Measurements from ENCODE around the gene CACNA1S.

The CACNA1S gene

GRCh38 chr1:201142011-201142848 lies 30.0 kb upstream of the CACNA1S start:
- H3K4me3 ChIP-seq = no peak overlapping the region
- no peak overlapping the region for H3K27ac ChIP-seq
- H3K9me3 ChIP-seq (replicated peaks in 1 of 11) = no peaks in the 10 kb centered on the region
- peak overlapping the region in 2 of 11 experiments; percentile 14 to 64; a peak in 1 of 22 replicates for H3K9ac ChIP-seq
- H4K20me1 ChIP-seq = peaks cover 0 to 95% (median 45%) of the 10 kb centered on the region in 11 experiments; a peak in 12 of 22 replicates
- peaks cover 41 to 69% (median 60%) of the 10 kb centered on the region in 10 experiments for H3K4me1 ChIP-seq
- no peak for TF ChIP-seq Cebpa-rat (IDR thresholded peaks at IDR 0.05)
- no peaks in the 10 kb centered on the region for H3K27me3 ChIP-seq
- peak overlapping the region in 8 of 11 experiments; percentile 83 to 96 (median 90); a peak in 15 of 22 replicates for H3K4me2 ChIP-seq
- H3K36me3 ChIP-seq = peaks cover 52 to 62% (median 59%) of the 10 kb centered on the region in 11 experiments

- Histone ChIP-seq H3K4me1 (peaks cover 49 to 77% (median 68%) of the 10 kb centered on the region in 10 experiments), H3K36me3 (peaks cover 44 to 55% (median 51%) of the 10 kb centered on the region in 11 experiments), H4K20me1 (peaks cover 0 to 95% (median 45%) of the 10 kb centered on the region in 11 experiments; a peak in 15 of 22 replicates), H3K9me3 (replicated peaks in 1 of 11) (no peaks in the 10 kb centered on the region), H3K4me2 (peak overlapping the region in 10 of 11 experiments; percentile 68 to 96 (median 88); a peak in 19 of 22 replicates), H3K27me3 (no peaks in the 10 kb centered on the region), H3K27ac (peak overlapping the region in 2 of 11 experiments; percentile 71 to 73; a peak in 1 of 22 replicates), H3K9ac (peak overlapping the region in 4 of 11 experiments; percentile 4 to 64 (median 33); a peak in 4 of 22 replicates), H3K4me3 (no peak overlapping the region)
- TF ChIP-seq Cebpa-rat (IDR thresholded peaks at IDR 0.05) = no peak
These were observed 29.2 kb upstream of the CACNA1S start for GRCh38 chr1:201141418-201141817.

- Histone ChIP-seq H3K27ac (peak overlapping the region in 7 of 11 experiments; percentile 32 to 73 (median 66); a peak in 14 of 22 replicates), H3K4me2 (peak overlapping the region; percentile 67 to 96 (median 87)), H3K4me3 (no peak overlapping the region), H3K4me1 (peaks cover 54 to 82% (median 73%) of the 10 kb centered on the region in 10 experiments), H3K9me3 (replicated peaks in 1 of 11) (no peaks in the 10 kb centered on the region), H3K9ac (peak overlapping the region in 6 of 11 experiments; percentile 27 to 75 (median 61); a peak in 9 of 22 replicates), H4K20me1 (peaks cover 0 to 95% (median 49%) of the 10 kb centered on the region in 11 experiments; a peak in 16 of 22 replicates), H3K36me3 (peaks cover 39 to 51% (median 45%) of the 10 kb centered on the region in 11 experiments), H3K27me3 (no peaks in the 10 kb centered on the region)
- TF ChIP-seq Cebpa-rat (IDR thresholded peaks at IDR 0.05) = no peak
These were observed 28.7 kb upstream of the CACNA1S start for GRCh38 chr1:201140941-201141260.

GRCh38 chr1:201140235-201140940 lies 28.2 kb upstream of the CACNA1S start:
- H3K36me3 ChIP-seq = peaks cover 34 to 51% (median 43%) of the 10 kb centered on the region in 11 experiments
- peak overlapping the region in 9 of 11 experiments; percentile 9 to 75 (median 45); a peak in 15 of 22 replicates for H3K9ac ChIP-seq
- H3K4me3 ChIP-seq = peak overlapping the region in 3 of 10 experiments; percentile 30 to 42 (median 31); a peak in 2 of 20 replicates
- peaks cover 56 to 84% (median 78%) of the 10 kb centered on the region in 10 experiments for H3K4me1 ChIP-seq
- H4K20me1 ChIP-seq = peaks cover 0 to 97% (median 54%) of the 10 kb centered on the region in 11 experiments; a peak in 16 of 22 replicates
- H3K27ac ChIP-seq = peak overlapping the region in 9 of 11 experiments; percentile 9 to 73 (median 39); a peak in 15 of 22 replicates
- peak overlapping the region; percentile 67 to 96 (median 87) for H3K4me2 ChIP-seq
- no peaks in the 10 kb centered on the region for H3K27me3 ChIP-seq
- no peak for TF ChIP-seq Cebpa-rat (IDR thresholded peaks at IDR 0.05)
- H3K9me3 ChIP-seq (replicated peaks in 1 of 11) = no peaks in the 10 kb centered on the region

- peak overlapping the region in 4 of 10 experiments; percentile 1 to 42 (median 30); a peak in 6 of 20 replicates for H3K4me3 ChIP-seq
- peaks cover 56 to 89% (median 83%) of the 10 kb centered on the region in 10 experiments for H3K4me1 ChIP-seq
- no peaks in the 10 kb centered on the region for H3K9me3 ChIP-seq (replicated peaks in 1 of 11)
- no peak for TF ChIP-seq Cebpa-rat (IDR thresholded peaks at IDR 0.05)
- peaks cover 28 to 51% (median 43%) of the 10 kb centered on the region in 11 experiments for H3K36me3 ChIP-seq
- peaks cover 0 to 97% (median 57%) of the 10 kb centered on the region in 11 experiments; a peak in 16 of 22 replicates for H4K20me1 ChIP-seq
- H3K4me2 ChIP-seq = peak overlapping the region; percentile 67 to 96 (median 87)
- peak overlapping the region in 8 of 11 experiments; percentile 9 to 75 (median 52); a peak in 15 of 22 replicates for H3K9ac ChIP-seq
- no peaks in the 10 kb centered on the region for H3K27me3 ChIP-seq
- H3K27ac ChIP-seq = peak overlapping the region in 7 of 11 experiments; percentile 32 to 73 (median 66); a peak in 15 of 22 replicates
These were observed 27.5 kb upstream of the CACNA1S start for GRCh38 chr1:201139756-201140155.

- Histone ChIP-seq H3K4me1 (peaks cover 56 to 93% (median 86%) of the 10 kb centered on the region in 10 experiments), H4K20me1 (peaks cover 0 to 96% (median 57%) of the 10 kb centered on the region in 11 experiments; a peak in 16 of 22 replicates), H3K4me2 (peak overlapping the region; percentile 67 to 96 (median 87)), H3K36me3 (peaks cover 23 to 51% (median 43%) of the 10 kb centered on the region in 11 experiments), H3K9ac (peak overlapping the region in 7 of 11 experiments; percentile 9 to 75 (median 58); a peak in 9 of 22 replicates), H3K4me3 (peak overlapping the region in 3 of 10 experiments; percentile 30 to 42 (median 31); a peak in 5 of 20 replicates), H3K27ac (peak overlapping the region in 5 of 11 experiments; percentile 32 to 73 (median 71); a peak in 10 of 22 replicates), H3K27me3 (no peaks in the 10 kb centered on the region), H3K9me3 (replicated peaks in 1 of 11) (no peaks in the 10 kb centered on the region)
- no peak for TF ChIP-seq Cebpa-rat (IDR thresholded peaks at IDR 0.05)
These were observed 27.1 kb upstream of the CACNA1S start for GRCh38 chr1:201139306-201139705.

- Histone ChIP-seq H3K36me3 (peaks cover 18 to 51% (median 38%) of the 10 kb centered on the region in 11 experiments), H3K4me3 (peak overlapping the region in 2 of 10 experiments; percentile 3 to 25; a peak in 2 of 20 replicates), H3K9ac (peak overlapping the region in 4 of 11 experiments; percentile 58 to 75 (median 66); a peak in 7 of 22 replicates), H3K27me3 (no peaks in the 10 kb centered on the region), H3K27ac (peak overlapping the region in 5 of 11 experiments; percentile 1 to 73 (median 71); a peak in 8 of 22 replicates), H3K9me3 (replicated peaks in 1 of 11) (no peaks in the 10 kb centered on the region), H3K4me1 (peaks cover 56 to 98% (median 88%) of the 10 kb centered on the region in 10 experiments), H4K20me1 (peaks cover 0 to 86% (median 57%) of the 10 kb centered on the region in 11 experiments; a peak in 16 of 22 replicates), H3K4me2 (peak overlapping the region; percentile 67 to 96 (median 87))
- TF ChIP-seq Cebpa-rat (IDR thresholded peaks at IDR 0.05) = no peak
These were observed 26.1 kb upstream of the CACNA1S start for GRCh38 chr1:201138311-201138840.

Measured in BLaER1 treated with 17β-estradiol and CSF1 and Interleukin-3, amounts not matched to agents 10 nM and 100 nM (cell line).